SK-N-SH (cell line): ENCODE measurements around the gene TRIM7.

ENCODE experiments used
- EP300 ChIP-seq, 2 experiments: IDR thresholded peaks; 2 replicates each; pipeline versions ENCODE4 v1.4.0 to v1.6.1; 2012; ENCODE audit warnings: borderline replicate concordance in 1 of 2, low read depth in 1 of 2, low read length in 1 of 2
- EZH2phosphoT487 ChIP-seq: fragments of 200-600 bp; sonication (generic); IDR thresholded peaks from 2 replicates; pipeline ENCODE4 v1.6.1; 2017; ENCODE audit warnings: low read depth, mixed run types, mild to moderate bottlenecking, antibody characterized with exemption, moderate library complexity, borderline replicate concordance
- JUND ChIP-seq: IDR thresholded peaks from 2 replicates; pipeline ENCODE4 v1.4.0; 2012
- POLR2AphosphoS5 ChIP-seq: IDR thresholded peaks from 2 replicates; pipeline ENCODE4 v1.6.1; 2012; ENCODE audit warnings: low read depth, low read length
- SIN3A ChIP-seq: IDR thresholded peaks from 2 replicates; pipeline ENCODE4 v1.6.1; 2012; ENCODE audit warnings: low read depth, mild to moderate bottlenecking, low read length, moderate library complexity, borderline replicate concordance
- TCF12 ChIP-seq: IDR thresholded peaks from 2 replicates; pipeline ENCODE4 v1.4.0; 2012
- TF ChIP-seq, protein P1 (sequence below): fragments of 200-600 bp; sonication (generic); IDR thresholded peaks from 2 replicates; pipeline ENCODE4 v1.6.1; 2017; ENCODE audit warnings: antibody characterized with exemption, mild to moderate bottlenecking, moderate library complexity
- TF ChIP-seq, protein P2 (sequence below): fragments of 150-350 bp; IDR thresholded peaks from 2 replicates; pipeline ENCODE4 v1.6.1; 2017; ENCODE audit warnings: antibody characterized with exemption, low read length, low read depth, borderline replicate concordance
- TF ChIP-seq, protein P3 (sequence below): IDR thresholded peaks from 2 replicates; pipeline ENCODE4 v1.4.0; 2012; ENCODE audit warnings: low read depth

GRCh38 chr5:181223729-181224389 lies 18.9 kb upstream of the TRIM7 start:
- TF ChIP-seq, protein P1, sequence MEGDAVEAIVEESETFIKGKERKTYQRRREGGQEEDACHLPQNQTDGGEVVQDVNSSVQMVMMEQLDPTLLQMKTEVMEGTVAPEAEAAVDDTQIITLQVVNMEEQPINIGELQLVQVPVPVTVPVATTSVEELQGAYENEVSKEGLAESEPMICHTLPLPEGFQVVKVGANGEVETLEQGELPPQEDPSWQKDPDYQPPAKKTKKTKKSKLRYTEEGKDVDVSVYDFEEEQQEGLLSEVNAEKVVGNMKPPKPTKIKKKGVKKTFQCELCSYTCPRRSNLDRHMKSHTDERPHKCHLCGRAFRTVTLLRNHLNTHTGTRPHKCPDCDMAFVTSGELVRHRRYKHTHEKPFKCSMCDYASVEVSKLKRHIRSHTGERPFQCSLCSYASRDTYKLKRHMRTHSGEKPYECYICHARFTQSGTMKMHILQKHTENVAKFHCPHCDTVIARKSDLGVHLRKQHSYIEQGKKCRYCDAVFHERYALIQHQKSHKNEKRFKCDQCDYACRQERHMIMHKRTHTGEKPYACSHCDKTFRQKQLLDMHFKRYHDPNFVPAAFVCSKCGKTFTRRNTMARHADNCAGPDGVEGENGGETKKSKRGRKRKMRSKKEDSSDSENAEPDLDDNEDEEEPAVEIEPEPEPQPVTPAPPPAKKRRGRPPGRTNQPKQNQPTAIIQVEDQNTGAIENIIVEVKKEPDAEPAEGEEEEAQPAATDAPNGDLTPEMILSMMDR, result no peak
- TF ChIP-seq POLR2AphosphoS5, result peak; percentile 2; the same call in 1 of the 2 replicates
- no peak for TF ChIP-seq JUND
- no peak for TF ChIP-seq SIN3A
- TF ChIP-seq, protein P2, sequence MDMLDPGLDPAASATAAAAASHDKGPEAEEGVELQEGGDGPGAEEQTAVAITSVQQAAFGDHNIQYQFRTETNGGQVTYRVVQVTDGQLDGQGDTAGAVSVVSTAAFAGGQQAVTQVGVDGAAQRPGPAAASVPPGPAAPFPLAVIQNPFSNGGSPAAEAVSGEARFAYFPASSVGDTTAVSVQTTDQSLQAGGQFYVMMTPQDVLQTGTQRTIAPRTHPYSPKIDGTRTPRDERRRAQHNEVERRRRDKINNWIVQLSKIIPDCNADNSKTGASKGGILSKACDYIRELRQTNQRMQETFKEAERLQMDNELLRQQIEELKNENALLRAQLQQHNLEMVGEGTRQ, result no peak
- TF ChIP-seq, protein P3, sequence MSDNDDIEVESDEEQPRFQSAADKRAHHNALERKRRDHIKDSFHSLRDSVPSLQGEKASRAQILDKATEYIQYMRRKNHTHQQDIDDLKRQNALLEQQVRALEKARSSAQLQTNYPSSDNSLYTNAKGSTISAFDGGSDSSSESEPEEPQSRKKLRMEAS, result no peak
- TF ChIP-seq TCF12, result no peak
- TF ChIP-seq EZH2phosphoT487, result no peak
- TF ChIP-seq EP300 (IDR thresholded peaks at IDR 0.05; ENCODE audit: borderline replicate concordance in 1 of 2, low read depth in 1 of 2, low read length in 1 of 2), result no peak
